Lung (tissue), 12 donors: ENCODE measurements around the gene WDR43. TPM values are rescaled to one million over a fixed set of nuclear protein-coding genes. Genes with fewer than 3 reads are reported as not detected.
A peak's percentile ranks its signal among the peaks of the same experiment; 100 is the strongest.

Source experiments
- ATAC-seq: fragments of 200-7000 bp; cut with Tn5 transposase; one replicate; pipeline ENCODE4 v1.9.1; 2020; ENCODE audit warnings: moderate number of reproducible peaks; ENCODE audit not compliant: insufficient read depth, low FRiP score
- DNase-seq, 3 donors: peaks; one replicate each; pipeline ENCODE4 v3.0.0-alpha.2; 2013 to 2017
- H3K27ac ChIP-seq, 2 donors: one replicate each; pipeline ENCODE4 v1.5.1; 2013; ENCODE audit warnings: mild to moderate bottlenecking in 2 of 2, moderate library complexity in 2 of 2, control low read depth in 1 of 2, inconsistent platforms in 1 of 2, low read depth in 1 of 2, low read length in 1 of 2
- H3K27me3 ChIP-seq, 3 donors: one replicate each; pipeline ENCODE4 v1.5.1; 2013; ENCODE audit warnings: low read length in 2 of 3; ENCODE audit not compliant: control insufficient read depth in 3 of 3, insufficient read depth in 3 of 3
- H3K36me3 ChIP-seq, 4 donors: one replicate each; pipeline ENCODE4 v1.5.1; 2013; ENCODE audit warnings: low read length in 4 of 4, mild to moderate bottlenecking in 1 of 4, moderate library complexity in 1 of 4; ENCODE audit not compliant: control insufficient read depth in 4 of 4, insufficient read depth in 4 of 4
- H3K4me1 ChIP-seq, 5 donors: one replicate each; pipeline ENCODE4 v1.5.1; 2013; ENCODE audit warnings: low read length in 5 of 5, mild to moderate bottlenecking in 2 of 5, moderate library complexity in 1 of 5; ENCODE audit not compliant: control insufficient read depth in 5 of 5, insufficient read depth in 5 of 5
- H3K4me3 ChIP-seq: one replicate; pipeline ENCODE4 v1.5.1; 2013; ENCODE audit warnings: mild to moderate bottlenecking, control low read depth, moderate library complexity
- H3K9ac ChIP-seq, 2 donors: one replicate each; pipeline ENCODE4 v1.5.1; 2013; ENCODE audit warnings: low read length in 2 of 2, control low read depth in 1 of 2; ENCODE audit not compliant: insufficient read depth in 1 of 2
- H3K9me3 ChIP-seq, 4 donors: one replicate each; pipeline ENCODE4 v1.5.1; 2013; ENCODE audit warnings: low read length in 3 of 4, mild to moderate bottlenecking in 1 of 4, moderate library complexity in 1 of 4; ENCODE audit not compliant: control insufficient read depth in 4 of 4, insufficient read depth in 3 of 4
- WGBS, 2 donors: extraction: QIAGEN DNeasy Blood & Tissue Kit; methylation state at CpG; one replicate each; pipeline ENCODE4 v1.1.7; 2013; 5-methylcytosine and 5-hydroxymethylcytosine counted together
- polyA plus RNA-seq, 2 donors: library from polyadenylated mRNA; stranded (reverse); fragments of 200-250 nt; gene quantifications; one replicate each; pipeline ENCODE4 v1.2.1, GENCODE V29; 2013
- total RNA-seq, 2 donors: library from RNA; depleted of rRNA in 1 of 2; stranded (reverse); fragments of >200 nt in 1 of 2; gene quantifications; one replicate each; pipeline ENCODE4 v1.2.1, GENCODE V29; 2014 to 2021
- TF ChIP-seq, protein P1 (sequence below): IDR thresholded peaks from 2 replicates; pipeline ENCODE4 v1.5.1; 2012; ENCODE audit warnings: mild to moderate bottlenecking; ENCODE audit errors: control extremely low read depth, extremely low read depth
- donor health status: control.
- donor health status: control.
- donor health status: Bipolar disorder and iron deficiency.
- donor health status: healthy.
- donor health status: DM: yes; HTN: yes; CAD: no.

WDR43 gene
- total and polyA plus RNA-seq, 4 donors: 8.2 to 40.2 (median 28.1) TPM

DNA sequence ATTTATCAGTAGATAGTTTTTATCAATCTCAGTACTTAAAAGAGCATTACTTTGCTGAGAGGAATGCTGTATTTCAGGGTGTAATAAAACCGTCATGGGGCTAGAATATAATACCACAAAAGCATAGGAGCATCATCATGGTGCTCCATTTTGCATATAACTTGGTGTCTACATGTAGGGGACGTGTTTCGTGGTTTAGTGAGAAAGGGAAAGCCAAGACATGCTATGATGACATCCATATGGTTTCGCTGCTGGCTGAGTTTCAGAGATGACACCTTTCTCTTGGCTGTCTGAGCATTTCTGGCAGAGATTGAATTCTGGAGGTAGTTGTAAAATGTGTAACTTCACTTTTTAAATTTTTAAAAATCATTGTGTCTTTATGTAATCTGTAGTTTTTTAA, 32.4 kb downstream of the WDR43 start:
- peak in 2 of 3 donors; percentile 16 to 37 for DNase-seq

DNA sequence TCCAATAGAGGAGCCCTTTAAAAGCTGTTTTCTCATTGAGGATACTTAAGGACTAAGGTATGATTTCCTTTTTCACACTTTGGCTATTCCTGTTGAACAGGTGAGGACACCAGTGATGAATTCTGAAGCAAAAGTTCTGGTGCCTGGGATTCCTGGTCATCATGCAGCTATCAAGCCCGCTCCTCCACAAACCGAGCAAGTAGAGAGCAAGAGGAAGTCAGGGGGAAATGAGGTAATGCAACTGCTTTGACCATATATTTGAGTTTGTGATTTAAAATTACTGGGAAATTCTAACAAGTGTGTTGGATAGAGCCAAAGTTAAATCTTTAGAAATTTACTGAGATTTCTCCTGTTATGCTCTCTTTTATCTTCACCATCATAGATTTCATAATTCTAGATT, 33.0 kb downstream of the WDR43 start:
- TF ChIP-seq, protein P1, sequence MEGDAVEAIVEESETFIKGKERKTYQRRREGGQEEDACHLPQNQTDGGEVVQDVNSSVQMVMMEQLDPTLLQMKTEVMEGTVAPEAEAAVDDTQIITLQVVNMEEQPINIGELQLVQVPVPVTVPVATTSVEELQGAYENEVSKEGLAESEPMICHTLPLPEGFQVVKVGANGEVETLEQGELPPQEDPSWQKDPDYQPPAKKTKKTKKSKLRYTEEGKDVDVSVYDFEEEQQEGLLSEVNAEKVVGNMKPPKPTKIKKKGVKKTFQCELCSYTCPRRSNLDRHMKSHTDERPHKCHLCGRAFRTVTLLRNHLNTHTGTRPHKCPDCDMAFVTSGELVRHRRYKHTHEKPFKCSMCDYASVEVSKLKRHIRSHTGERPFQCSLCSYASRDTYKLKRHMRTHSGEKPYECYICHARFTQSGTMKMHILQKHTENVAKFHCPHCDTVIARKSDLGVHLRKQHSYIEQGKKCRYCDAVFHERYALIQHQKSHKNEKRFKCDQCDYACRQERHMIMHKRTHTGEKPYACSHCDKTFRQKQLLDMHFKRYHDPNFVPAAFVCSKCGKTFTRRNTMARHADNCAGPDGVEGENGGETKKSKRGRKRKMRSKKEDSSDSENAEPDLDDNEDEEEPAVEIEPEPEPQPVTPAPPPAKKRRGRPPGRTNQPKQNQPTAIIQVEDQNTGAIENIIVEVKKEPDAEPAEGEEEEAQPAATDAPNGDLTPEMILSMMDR: no peak
- peaks cover 21 to 50% (median 38%) of the 10 kb centered on the region in 4 donors for H3K36me3 ChIP-seq
- H3K27ac ChIP-seq: no peak overlapping the region
- no peaks in the 10 kb centered on the region for H3K9me3 ChIP-seq
- no peaks in the 10 kb centered on the region for H3K27me3 ChIP-seq
- no peaks in the 10 kb centered on the region for H3K4me1 ChIP-seq
- ATAC-seq (no peak), DNase-seq (no peak)
- H3K9ac ChIP-seq: no peak overlapping the region
- no peak overlapping the region for H3K4me3 ChIP-seq
- 38 to 83% methylated on average over 2 of the region's 2 CpGs for WGBS, 2 donors

More for the DNA sequence above, 32.4 kb downstream of the WDR43 start:
- Histone ChIP-seq H3K4me1 (no peaks in the 10 kb centered on the region), H3K27me3 (no peaks in the 10 kb centered on the region), H3K27ac (no peak overlapping the region), H3K4me3 (no peak overlapping the region), H3K9me3 (no peaks in the 10 kb centered on the region), H3K9ac (no peak overlapping the region), H3K36me3 (peaks cover 24 to 51% (median 38%) of the 10 kb centered on the region in 4 donors)
- 62 to 83% methylated on average over 4 of the region's 4 CpGs for WGBS, 2 donors
- TF ChIP-seq, protein P1: no peak
- ATAC-seq: no peak

DNA sequence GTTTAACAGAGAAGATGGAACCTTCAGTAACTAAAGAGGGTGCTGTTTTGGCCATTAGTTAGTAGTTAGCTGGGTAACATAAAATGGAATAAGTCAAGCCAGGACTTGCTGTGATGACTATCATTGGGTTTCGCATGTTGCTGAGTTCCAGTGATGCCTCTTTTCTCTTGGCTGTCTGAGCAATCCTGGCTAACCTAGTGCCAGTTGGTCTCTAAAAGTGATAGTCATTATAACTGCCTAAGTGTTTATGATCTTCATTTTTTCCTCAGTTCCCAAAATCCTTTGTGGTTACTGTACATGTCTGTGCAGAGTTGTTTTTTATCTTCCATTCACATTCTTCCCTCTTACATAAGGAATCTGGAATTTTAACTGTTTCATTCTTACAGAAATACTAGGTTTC, 33.4 kb downstream of the WDR43 start:
- H3K9ac ChIP-seq: no peak overlapping the region
- H3K4me3 ChIP-seq: no peak overlapping the region
- TF ChIP-seq, protein P1: no peak
- H3K4me1 ChIP-seq: no peaks in the 10 kb centered on the region
- H3K27ac ChIP-seq: no peak overlapping the region
- 96 to 100% methylated on average over 1 of the region's 1 CpG for WGBS, 2 donors
- DNase-seq (no peak), ATAC-seq (no peak)
- peaks cover 20 to 49% (median 37%) of the 10 kb centered on the region in 4 donors for H3K36me3 ChIP-seq
- no peaks in the 10 kb centered on the region for H3K9me3 ChIP-seq
- no peaks in the 10 kb centered on the region for H3K27me3 ChIP-seq

DNA sequence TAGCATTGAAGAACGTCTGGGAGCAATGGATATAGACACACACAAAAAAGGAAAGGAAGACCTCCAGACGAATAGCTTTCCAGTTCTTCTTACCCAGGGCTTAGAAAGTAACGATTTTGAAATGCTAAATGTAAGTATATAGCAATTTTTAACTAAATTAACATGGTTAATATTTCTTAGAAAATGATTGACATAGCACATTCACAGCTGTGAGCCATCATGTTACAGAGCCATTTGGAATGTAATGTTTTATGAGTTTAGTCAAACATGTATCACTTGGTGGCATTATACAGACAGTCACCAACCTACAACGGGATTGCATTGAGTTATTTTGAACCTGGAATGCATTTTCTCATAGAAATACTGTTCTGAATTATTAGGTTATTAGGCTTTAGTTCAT, 35.1 kb downstream of the WDR43 start:
- no peaks in the 10 kb centered on the region for H3K9me3 ChIP-seq
- ATAC-seq: no peak
- H3K27me3 ChIP-seq: no peaks in the 10 kb centered on the region
- 90 to 92% methylated on average over 4 of the region's 4 CpGs for WGBS, 2 donors
- H3K27ac ChIP-seq: no peak overlapping the region
- peaks cover 14 to 46% (median 27%) of the 10 kb centered on the region in 4 donors for H3K36me3 ChIP-seq
- TF ChIP-seq, protein P1: no peak
- DNase-seq: no peak
- H3K4me1 ChIP-seq: no peaks in the 10 kb centered on the region
- H3K9ac ChIP-seq: no peak overlapping the region
- H3K4me3 ChIP-seq: no peak overlapping the region
